Aorta (tissue), 5 donors: ENCODE measurements around the gene OSM. TPM values are rescaled to one million over a fixed set of nuclear protein-coding genes. Genes with fewer than 3 reads are reported as not detected.

Experiments
- ATAC-seq: fragments of 200-7000 bp; cut with Tn5 transposase; one replicate; pipeline ENCODE4 v1.9.1; 2022; ENCODE audit warnings: moderate library complexity; ENCODE audit not compliant: low FRiP score
- DNase-seq, 2 donors: peaks; one replicate each; pipeline ENCODE4 v3.0.0-alpha.2; 2020
- H3K27ac ChIP-seq, 2 donors: one replicate each; pipeline ENCODE4 v1.5.1; 2013; ENCODE audit warnings: low read length in 2 of 2, mild to moderate bottlenecking in 2 of 2, moderate library complexity in 2 of 2, control low read depth in 1 of 2, inconsistent platforms in 1 of 2, low read depth in 1 of 2
- H3K27me3 ChIP-seq, 2 donors: one replicate each; pipeline ENCODE4 v1.6.1; 2013; ENCODE audit warnings: control low read depth in 1 of 2, low read length in 1 of 2, mild to moderate bottlenecking in 1 of 2, moderate library complexity in 1 of 2; ENCODE audit not compliant: insufficient read depth in 2 of 2, control insufficient read depth in 1 of 2
- H3K36me3 ChIP-seq, 2 donors: one replicate each; pipeline ENCODE4 v1.6.1; 2013; ENCODE audit warnings: control low read depth in 1 of 2, low read length in 1 of 2, mild to moderate bottlenecking in 1 of 2; ENCODE audit not compliant: insufficient read depth in 2 of 2, control insufficient read depth in 1 of 2
- H3K4me1 ChIP-seq, 2 donors: one replicate each; pipeline ENCODE4 v1.6.1; 2013; ENCODE audit warnings: low read length in 2 of 2, control low read depth in 1 of 2, mild to moderate bottlenecking in 1 of 2, moderate library complexity in 1 of 2; ENCODE audit not compliant: insufficient read depth in 2 of 2, control insufficient read depth in 1 of 2
- H3K4me3 ChIP-seq, 2 donors: one replicate each; pipeline ENCODE4 v1.5.1; 2013; ENCODE audit warnings: low read length in 2 of 2, control low read depth in 1 of 2, mild to moderate bottlenecking in 1 of 2
- H3K9me3 ChIP-seq: one replicate; pipeline ENCODE4 v1.6.1; 2013; ENCODE audit warnings: mild to moderate bottlenecking, low read length; ENCODE audit not compliant: control insufficient read depth
- WGBS, 2 donors: extraction: QIAGEN DNeasy Blood & Tissue Kit; methylation state at CpG; one replicate each; pipeline ENCODE4 v1.1.7; 2013; 5-methylcytosine and 5-hydroxymethylcytosine counted together
- intact Hi-C, 2 donors: fragments of 100-400 bp; cut with DNase I; formaldehyde crosslinking; loops; one replicate each; pipeline versions ENCODE4 v1.14.2 to v1.15.0; 2022
- polyA plus RNA-seq, 2 donors: library from polyadenylated mRNA; stranded (reverse); fragments of 200-250 nt; gene quantifications; one replicate each; pipeline ENCODE4 v1.2.3, GENCODE V29; 2013
- total RNA-seq, 2 donors: library from RNA; stranded (reverse); fragmentation: NEBNext Ultra II Directional; extraction: Animal tissue kit (Norgen Biotek cat#: 25700); gene quantifications; one replicate each; pipeline ENCODE4 v1.2.1, GENCODE V29; 2021
- donor health status: healthy with polysubstance abuse.
- donor health status: Bipolar disorder and iron deficiency.
- donor health status: DM: no; HTN: no; CAD: no.
- donor health status: DM: no; HTN: no; CAD: no.
- donor health status: DM: yes; HTN: yes; CAD: no.

The OSM gene
- total and polyA plus RNA-seq, 4 donors, result 1.4 to 3.9 (median 1.5) TPM

DNA sequence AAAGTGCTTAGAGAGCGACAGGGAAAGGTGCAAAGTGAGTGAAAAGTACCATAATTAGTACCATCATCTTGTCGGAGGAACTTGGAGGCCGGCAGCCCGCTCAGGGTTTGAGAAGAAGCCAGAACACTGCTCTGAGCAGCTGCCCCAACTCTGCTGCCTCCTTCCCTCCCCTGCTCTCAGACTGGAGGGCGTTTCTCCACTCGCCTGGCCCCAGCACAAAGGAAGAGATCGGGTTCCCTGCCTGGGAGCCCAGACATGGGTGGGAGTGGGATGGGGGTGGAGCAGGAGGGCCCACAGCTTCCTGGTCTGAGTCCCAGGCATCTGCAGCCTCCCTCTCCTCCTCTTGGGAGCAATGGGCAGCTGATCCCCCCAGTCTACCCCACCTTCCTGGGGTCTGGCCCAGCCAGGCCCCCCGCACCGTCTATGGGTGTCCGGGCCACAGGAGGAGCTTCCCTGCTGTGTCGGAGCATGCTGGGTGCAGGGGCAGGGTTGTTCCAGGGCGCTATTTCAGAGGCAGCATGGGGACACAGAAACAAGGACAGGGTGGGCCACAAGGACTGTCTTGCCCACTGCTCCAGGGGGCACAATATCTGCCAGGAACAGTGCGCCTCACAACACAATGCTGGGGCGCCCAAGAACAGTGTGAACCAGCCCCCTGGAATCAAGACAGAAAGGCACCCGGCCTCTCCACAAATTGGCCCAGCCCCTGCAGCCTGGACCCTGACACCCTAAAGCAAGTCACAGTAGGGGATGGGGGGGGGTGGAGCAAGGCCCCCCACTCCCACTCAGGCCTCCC lies 24.9 kb downstream of the OSM start:
- Histone ChIP-seq H3K4me1 (peaks cover 0 to 2% of the 10 kb centered on the region in 2 donors), H3K27me3 (no peaks in the 10 kb centered on the region), H3K36me3 (no peaks in the 10 kb centered on the region), H3K4me3 (no peak overlapping the region), H3K27ac (no peak overlapping the region), H3K9me3 (no peaks in the 10 kb centered on the region)
- ATAC-seq (no peak), DNase-seq (no peak)
- 85 to 89% methylated on average over 15 of the region's 15 CpGs for WGBS, 2 donors
- intact Hi-C loops, result no loop called here

DNA sequence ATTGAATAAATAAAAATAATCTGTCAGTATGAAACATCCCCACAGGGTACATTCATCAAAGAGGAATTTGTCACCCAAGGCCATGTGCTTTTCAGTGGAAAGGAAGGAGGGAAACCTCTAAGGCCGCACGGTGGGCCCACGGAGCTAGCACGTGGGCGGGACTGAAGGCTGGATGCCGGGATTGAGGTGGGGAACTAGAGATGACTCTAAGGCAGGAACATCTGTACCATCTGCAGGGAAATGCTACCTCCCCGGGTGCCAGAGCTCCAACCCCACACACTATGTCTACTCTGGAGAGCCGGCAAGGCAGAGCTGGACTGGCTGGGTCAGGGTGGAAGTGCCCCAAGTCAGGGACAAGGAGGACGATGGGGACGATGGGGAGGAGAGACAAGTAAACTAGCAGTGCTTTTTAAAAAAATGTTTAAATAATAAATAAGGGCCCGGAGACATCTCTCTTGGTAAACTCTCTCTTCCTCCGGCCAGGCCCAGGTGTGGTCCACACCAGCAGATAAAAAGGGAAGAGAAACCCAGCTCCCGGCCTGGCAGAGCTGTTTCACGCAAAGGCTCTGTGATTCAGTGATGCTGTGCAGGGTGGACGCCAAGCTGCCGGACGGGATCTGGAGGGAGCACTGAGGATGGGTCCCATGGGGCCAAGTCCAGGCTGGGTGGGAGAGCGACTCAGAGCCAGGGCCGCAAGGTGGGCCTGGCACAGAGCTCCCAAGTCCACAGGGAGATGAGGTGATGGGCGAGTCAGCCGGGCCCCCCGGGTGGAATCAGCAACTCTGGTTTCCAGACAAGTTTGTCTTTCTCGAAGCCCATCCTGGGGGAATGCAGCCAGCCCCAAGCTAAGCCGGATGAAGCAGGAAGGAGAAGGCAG lies 25.9 kb downstream of the OSM start:
- ATAC-seq (no peak), DNase-seq (no peak)
- intact Hi-C loops, result no loop called here
- 89 to 92% methylated on average over 24 of the region's 24 CpGs for WGBS, 2 donors
- Histone ChIP-seq H3K27ac (no peak overlapping the region), H3K4me1 (peaks cover 0 to under 1% of the 10 kb centered on the region in 2 donors), H3K36me3 (no peaks in the 10 kb centered on the region), H3K27me3 (no peaks in the 10 kb centered on the region), H3K4me3 (no peak overlapping the region), H3K9me3 (no peaks in the 10 kb centered on the region)

DNA sequence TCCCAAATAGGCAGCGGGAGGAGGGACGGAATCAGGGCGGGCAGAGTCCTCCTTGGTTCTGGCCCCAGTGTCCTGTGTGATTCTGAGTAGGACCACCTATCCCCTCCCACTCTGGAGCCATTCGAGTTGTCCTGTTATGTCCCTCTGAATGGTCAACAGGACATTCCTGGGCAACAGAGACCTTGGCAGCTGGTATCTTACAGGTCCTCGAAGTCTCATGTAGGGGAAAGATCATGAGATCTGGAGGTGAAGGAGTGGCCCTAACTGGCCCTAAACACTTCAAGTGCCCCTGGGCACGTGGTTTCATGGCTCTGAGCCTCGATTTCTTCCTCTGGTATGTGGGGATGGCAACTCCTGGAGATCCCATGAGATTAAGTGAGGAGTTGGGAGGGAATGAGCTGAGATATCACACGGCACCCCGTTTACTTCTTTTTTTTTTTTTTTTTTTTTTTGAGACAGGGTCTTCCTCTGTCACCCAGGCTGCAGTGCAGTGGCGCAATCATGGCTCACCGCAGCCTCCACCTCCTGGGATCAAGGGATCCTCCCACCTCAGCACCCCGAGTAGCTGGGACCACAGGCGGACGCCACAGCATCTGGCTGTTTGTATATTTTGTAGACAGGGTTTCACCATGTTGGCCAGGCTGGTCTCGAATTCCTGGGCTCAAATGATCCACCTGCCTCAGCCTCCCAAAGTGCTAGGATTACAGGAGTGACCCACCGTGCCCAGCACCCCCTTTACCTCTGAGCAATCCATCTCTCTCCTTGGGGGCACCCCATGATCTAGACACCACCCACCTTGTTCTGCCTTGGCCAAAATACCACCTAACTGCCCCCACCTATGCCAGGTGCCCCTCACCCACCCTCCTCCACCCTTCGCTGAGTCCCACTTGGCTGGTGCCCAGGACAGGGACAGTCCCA lies 26.9 kb downstream of the OSM start:
- Histone ChIP-seq H3K36me3 (no peaks in the 10 kb centered on the region), H3K9me3 (no peaks in the 10 kb centered on the region), H3K4me3 (no peak overlapping the region), H3K4me1 (no peaks in the 10 kb centered on the region), H3K27me3 (no peaks in the 10 kb centered on the region), H3K27ac (no peak overlapping the region)
- DNase-seq, result no peak
- WGBS, 2 donors, result 89 to 90% methylated on average over 17 of the region's 17 CpGs
- intact Hi-C loops, result no loop called here
- no peak for ATAC-seq

DNA sequence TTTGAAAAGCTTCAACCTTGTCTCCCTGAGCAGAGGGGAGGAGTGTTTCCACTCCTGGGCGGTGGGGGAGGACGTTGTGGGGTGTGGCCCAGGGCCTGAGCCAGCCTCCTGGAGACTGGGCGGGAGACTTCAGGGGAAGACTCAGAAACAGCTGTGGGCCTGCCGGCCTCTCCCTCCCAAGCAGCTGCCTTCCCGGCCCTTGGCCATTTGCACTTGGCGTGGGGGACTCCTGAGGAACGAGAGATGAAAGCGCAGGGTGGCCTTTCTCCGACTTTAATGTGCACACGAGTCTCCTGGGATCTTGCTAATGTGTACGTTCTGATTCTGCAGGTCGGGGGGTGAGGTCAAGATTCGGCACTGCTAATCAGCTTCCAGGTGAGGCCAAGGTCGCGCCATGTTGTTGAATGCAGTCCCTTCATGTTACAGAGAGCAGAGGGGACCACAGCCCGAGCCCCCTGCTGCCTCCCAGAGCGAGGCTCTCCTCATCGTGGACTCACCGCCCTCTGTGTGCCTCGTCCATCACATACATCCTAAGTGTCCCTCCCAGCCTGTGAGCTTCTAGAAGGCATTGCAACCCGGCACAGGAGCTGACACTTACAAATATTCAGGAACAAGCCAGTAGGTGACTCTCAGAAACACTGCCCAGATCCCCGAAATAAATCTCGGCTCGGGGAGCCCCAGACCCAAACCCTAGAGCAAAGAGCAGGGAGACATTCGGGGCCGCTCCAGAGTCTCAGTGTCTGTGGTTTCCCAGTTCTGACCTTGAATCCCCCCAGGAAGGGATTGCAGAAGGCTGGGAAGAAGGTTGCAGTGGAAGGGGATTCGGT lies 27.8 kb downstream of the OSM start:
- Histone ChIP-seq H3K4me3 (no peak overlapping the region), H3K27me3 (no peaks in the 10 kb centered on the region), H3K27ac (no peak overlapping the region), H3K4me1 (no peaks in the 10 kb centered on the region), H3K36me3 (no peaks in the 10 kb centered on the region), H3K9me3 (no peaks in the 10 kb centered on the region)
- DNase-seq, result no peak
- 91 to 92% methylated on average over 27 of the region's 27 CpGs for WGBS, 2 donors
- intact Hi-C loops, result no loop called here
- no peak for ATAC-seq

DNA sequence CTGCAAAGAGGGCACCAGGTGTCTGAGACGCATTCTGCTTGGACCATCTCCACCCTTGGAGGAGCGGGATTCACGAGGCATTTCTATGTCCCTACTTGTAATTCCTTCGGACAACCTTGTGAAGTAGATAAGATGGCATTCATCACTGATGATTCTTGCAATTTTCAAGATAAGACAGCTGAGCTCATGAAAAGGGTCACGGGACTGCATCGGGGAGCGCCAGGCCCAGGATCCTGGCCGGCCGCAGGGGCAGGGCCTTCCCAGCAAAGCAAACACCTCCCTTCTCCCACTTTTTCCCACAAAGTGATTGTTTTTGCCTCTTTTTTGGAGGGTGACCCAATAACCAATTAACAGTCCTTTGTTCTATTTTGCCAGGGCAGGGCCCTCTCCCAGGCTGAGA lies 28.5 kb downstream of the OSM start:
- DNase-seq (no peak), ATAC-seq (no peak)
- Histone ChIP-seq H3K4me1 (no peaks in the 10 kb centered on the region), H3K4me3 (no peak overlapping the region), H3K36me3 (no peaks in the 10 kb centered on the region), H3K9me3 (no peaks in the 10 kb centered on the region), H3K27ac (no peak overlapping the region), H3K27me3 (no peaks in the 10 kb centered on the region)
- intact Hi-C loops, result no loop called here
- WGBS, 2 donors, result 96 to 98% methylated on average over 9 of the region's 9 CpGs

DNA sequence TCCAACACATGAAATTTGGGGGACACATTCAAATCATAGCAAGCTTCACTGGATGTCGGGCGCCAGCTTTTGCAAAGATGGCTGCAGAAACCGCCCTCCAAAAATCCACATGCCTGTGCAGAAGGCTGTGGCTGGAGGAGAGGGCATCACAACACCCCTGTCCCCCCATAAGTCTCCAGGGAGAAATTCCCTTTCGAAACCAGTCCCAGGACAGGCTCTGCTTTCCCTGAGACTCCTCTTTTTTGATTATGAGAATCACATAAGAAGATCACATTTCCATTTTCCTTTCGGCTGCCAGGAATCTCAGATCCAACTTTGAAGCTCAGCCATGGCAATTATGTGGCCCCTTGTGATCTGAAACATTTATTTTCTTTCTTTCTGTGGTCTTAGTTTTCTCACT lies 29.8 kb downstream of the OSM start:
- Histone ChIP-seq H3K9me3 (no peaks in the 10 kb centered on the region), H3K27ac (no peak overlapping the region), H3K4me3 (no peak overlapping the region), H3K4me1 (no peaks in the 10 kb centered on the region), H3K36me3 (no peaks in the 10 kb centered on the region), H3K27me3 (no peaks in the 10 kb centered on the region)
- no peak for DNase-seq
- ATAC-seq, result no peak
- intact Hi-C loops, result no loop called here
- 97 to 98% methylated on average over 5 of the region's 5 CpGs for WGBS, 2 donors

DNA sequence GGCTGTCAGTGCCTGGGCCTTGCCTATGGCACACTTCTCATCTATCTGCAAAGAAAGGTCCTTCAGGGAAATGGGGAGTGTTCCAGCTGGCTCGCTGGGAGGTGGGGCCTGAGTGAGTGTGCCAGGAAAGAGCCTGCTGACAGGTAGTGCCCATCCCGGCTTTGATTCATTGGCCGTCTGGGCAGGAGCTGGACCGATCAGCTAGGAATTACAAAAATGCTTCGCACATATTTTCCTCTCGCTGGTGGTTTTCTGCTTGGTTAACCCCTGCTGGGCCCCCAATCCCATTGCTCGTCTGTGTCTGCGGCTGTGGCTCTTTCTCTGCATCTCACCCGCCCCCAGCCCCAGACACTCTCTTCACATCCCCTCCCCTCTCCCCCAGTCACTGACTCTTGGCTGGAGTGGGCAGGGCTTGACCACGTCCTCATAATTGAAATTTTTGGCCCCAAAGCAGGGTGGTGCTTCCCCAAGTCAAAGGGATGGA lies 30.9 kb downstream of the OSM start:
- Histone ChIP-seq H3K4me1 (no peaks in the 10 kb centered on the region), H3K36me3 (no peaks in the 10 kb centered on the region), H3K9me3 (no peaks in the 10 kb centered on the region), H3K27me3 (no peaks in the 10 kb centered on the region), H3K27ac (no peak overlapping the region), H3K4me3 (no peak overlapping the region)
- DNase-seq (no peak), ATAC-seq (no peak)
- 36 to 48% methylated on average over 10 of the region's 10 CpGs for WGBS, 2 donors
- intact Hi-C loops, result no loop called here
